SK-N-SH (cell line): ENCODE results near the gene ATAD1. TPM values are rescaled to one million over a fixed set of nuclear protein-coding genes. Genes with fewer than 3 reads are reported as not detected.

Experiments used
- CTCF ChIA-PET: fragments of 300-600, 350-600 bp; formaldehyde crosslinking; extraction: SDS; loops from one replicate; lab custom pipeline; 2021; lab: Yijun Ruan, JAX
- POLR2A ChIA-PET: fragments of 350-600 bp; sonication (Branson Sonifier 250); formaldehyde crosslinking; extraction: SDS; loops from one replicate; lab custom pipeline; 2020; ENCODE audit warnings: antibody characterized with exemption, inconsistent platforms; lab: Yijun Ruan, JAX
- DNase-seq: peaks from one replicate; pipeline ENCODE4 v3.0.0; 2012
- H2AFZ ChIP-seq: fragments of 200-600 bp; sonication (generic); 2 replicates; pipeline ENCODE4 v1.8.1; 2016; ENCODE audit warnings: antibody characterized with exemption, mild to moderate bottlenecking, low read depth
- H3F3A ChIP-seq: fragments of 200-600 bp; sonication (generic); replicated peaks from 2 replicates; pipeline ENCODE3; 2016; ENCODE audit warnings: antibody characterized with exemption, mild to moderate bottlenecking; ENCODE audit not compliant: insufficient read depth
- H3K27ac ChIP-seq, 2 experiments: fragments of 200-500 bp in 1 of 2; fragments of 200-600 bp in 1 of 2; sonication (Bioruptor generic) in 1 of 2; sonication (generic), shearing (Covaris generic) in 1 of 2; 2 replicates each; pipeline versions ENCODE4 v1.5.1 to v1.6.1; 2014 to 2016; ENCODE audit warnings: low read depth in 2 of 2, inconsistent platforms in 1 of 2, low read length in 1 of 2, mild to moderate bottlenecking in 1 of 2, mixed read lengths in 1 of 2
- H3K27me3 ChIP-seq: fragments of 200-600 bp; sonication (generic), shearing (Covaris generic); 2 replicates; pipeline ENCODE4 v1.6.1; 2016; ENCODE audit warnings: mixed run types; ENCODE audit not compliant: insufficient read depth
- H3K36me3 ChIP-seq, 2 experiments: fragments of 200-500 bp in 1 of 2; fragments of 200-600 bp in 1 of 2; sonication (Bioruptor generic) in 1 of 2; sonication (generic) in 1 of 2; replicated peaks in 1 of 2; 2 replicates each; pipeline versions ENCODE3 to v1.5.1; 2014 to 2016; ENCODE audit warnings: low read length in 1 of 2, mild to moderate bottlenecking in 1 of 2; ENCODE audit not compliant: insufficient read depth in 2 of 2, control insufficient read depth in 1 of 2
- H3K4me1 ChIP-seq, 2 experiments: fragments of 200-500 bp in 1 of 2; fragments of 200-600 bp in 1 of 2; sonication (Bioruptor generic) in 1 of 2; sonication (generic), shearing (Covaris generic) in 1 of 2; 2 replicates each; pipeline versions ENCODE4 v1.5.1 to v1.6.1; 2014 to 2016; ENCODE audit warnings: low read depth in 1 of 2, low read length in 1 of 2, mixed run types in 1 of 2; ENCODE audit not compliant: insufficient read depth in 2 of 2, control insufficient read depth in 1 of 2
- H3K4me2 ChIP-seq: fragments of 200-600 bp; sonication (generic), shearing (Covaris generic); 2 replicates; pipeline ENCODE4 v1.6.1; 2017; ENCODE audit warnings: mixed run types
- H3K4me3 ChIP-seq, 2 experiments: fragments of 200-500 bp in 1 of 2; fragments of 200-600 bp in 1 of 2; sonication (Bioruptor generic) in 1 of 2; sonication (generic), shearing (Covaris generic) in 1 of 2; 2 replicates each; pipeline versions ENCODE4 v1.5.1 to v1.8.1; 2014 to 2016; ENCODE audit warnings: low read depth in 2 of 2, inconsistent platforms in 1 of 2, low read length in 1 of 2, mild to moderate bottlenecking in 1 of 2, mixed read lengths in 1 of 2, moderate library complexity in 1 of 2
- H3K79me2 ChIP-seq: fragments of 200-600 bp; sonication (generic); 2 replicates; pipeline ENCODE4 v1.8.1; 2017; ENCODE audit warnings: mild to moderate bottlenecking; ENCODE audit not compliant: insufficient read depth
- H3K9ac ChIP-seq: fragments of 200-600 bp; sonication (generic); 2 replicates; pipeline ENCODE4 v1.6.1; 2017; ENCODE audit warnings: mixed run types
- H3K9me2 ChIP-seq: fragments of 200-600 bp; sonication (generic); 2 replicates; pipeline ENCODE4 v1.6.1; 2017; ENCODE audit warnings: mixed run types
- H3K9me3 ChIP-seq: fragments of 200-600 bp; sonication (generic); 2 replicates; pipeline ENCODE4 v1.6.1; 2017; ENCODE audit warnings: mixed run types, mild to moderate bottlenecking, moderate library complexity
- H4K20me1 ChIP-seq: fragments of 200-600 bp; sonication (generic); 2 replicates; pipeline ENCODE4 v1.6.1; 2017; ENCODE audit warnings: mild to moderate bottlenecking, mixed run types; ENCODE audit not compliant: insufficient read depth
- CHD2 ChIP-seq: fragments of 150-350 bp; IDR thresholded peaks from 2 replicates; pipeline ENCODE4 v1.6.1; 2018; ENCODE audit warnings: low read length; ENCODE audit not compliant: partially characterized antibody
- EP300 ChIP-seq, 2 experiments: IDR thresholded peaks; 2 replicates each; pipeline versions ENCODE4 v1.4.0 to v1.6.1; 2012; ENCODE audit warnings: borderline replicate concordance in 1 of 2, low read depth in 1 of 2, low read length in 1 of 2
- EZH2phosphoT487 ChIP-seq: fragments of 200-600 bp; sonication (generic); IDR thresholded peaks from 2 replicates; pipeline ENCODE4 v1.6.1; 2017; ENCODE audit warnings: low read depth, mixed run types, mild to moderate bottlenecking, antibody characterized with exemption, moderate library complexity, borderline replicate concordance
- FOSL2 ChIP-seq: IDR thresholded peaks from 2 replicates; pipeline ENCODE4 v1.4.0; 2012; ENCODE audit warnings: low read depth, mild to moderate bottlenecking, moderate library complexity, borderline replicate concordance
- FOXJ3 ChIP-seq: sonication (generic); formaldehyde crosslinking; IDR thresholded peaks from 2 replicates; pipeline ENCODE4 v1.5.1; 2020; ENCODE audit warnings: mild to moderate bottlenecking, missing genetic modification reagents
- FOXM1 ChIP-seq: IDR thresholded peaks from 2 replicates; pipeline ENCODE4 v1.4.0; 2012; ENCODE audit warnings: low read depth, mild to moderate bottlenecking
- GABPA ChIP-seq: IDR thresholded peaks from 2 replicates; pipeline ENCODE4 v1.4.0; 2012; ENCODE audit warnings: low read depth, mild to moderate bottlenecking
- GATA2 ChIP-seq: sonication (generic); formaldehyde crosslinking; IDR thresholded peaks from 2 replicates; pipeline ENCODE4 v1.5.0; 2020; ENCODE audit warnings: mild to moderate bottlenecking, missing genetic modification reagents
- JUND ChIP-seq: IDR thresholded peaks from 2 replicates; pipeline ENCODE4 v1.4.0; 2012
- MXI1 ChIP-seq: IDR thresholded peaks from 2 replicates; pipeline ENCODE4 v1.6.1; 2012; ENCODE audit warnings: mild to moderate bottlenecking, low read depth, low read length, improper control_type of control experiment
- NRF1 ChIP-seq: IDR thresholded peaks from 2 replicates; pipeline ENCODE4 v1.6.1; 2012; ENCODE audit warnings: low read depth, mild to moderate bottlenecking, low read length
- POLR2AphosphoS5 ChIP-seq: IDR thresholded peaks from 2 replicates; pipeline ENCODE4 v1.6.1; 2012; ENCODE audit warnings: low read depth, low read length
- RAD21 ChIP-seq: IDR thresholded peaks from 2 replicates; pipeline ENCODE4 v1.6.1; 2012; ENCODE audit warnings: mild to moderate bottlenecking, low read length
- SIN3A ChIP-seq: IDR thresholded peaks from 2 replicates; pipeline ENCODE4 v1.6.1; 2012; ENCODE audit warnings: low read depth, mild to moderate bottlenecking, low read length, moderate library complexity, borderline replicate concordance
- SMC3 ChIP-seq: IDR thresholded peaks from 2 replicates; pipeline ENCODE4 v1.6.1; 2012; ENCODE audit warnings: low read depth, low read length, improper control_type of control experiment
- TCF12 ChIP-seq: IDR thresholded peaks from 2 replicates; pipeline ENCODE4 v1.4.0; 2012
- TEAD4 ChIP-seq: IDR thresholded peaks from 2 replicates; pipeline ENCODE4 v1.4.0; 2012; ENCODE audit warnings: mild to moderate bottlenecking, borderline replicate concordance; ENCODE audit not compliant: insufficient read depth
- YY1 ChIP-seq: IDR thresholded peaks from 2 replicates; pipeline ENCODE4 v1.4.0; 2012; ENCODE audit warnings: low read depth, mild to moderate bottlenecking
- WGBS: methylation state at CpG from one replicate; pipeline ENCODE4 v1.1.6; 2017; ENCODE audit warnings: low lambda C conversion rate; 5-methylcytosine and 5-hydroxymethylcytosine counted together
- polyA plus RNA-seq, 3 experiments: library from polyadenylated mRNA; depleted of rRNA; stranded (reverse); fragments of >200 nt; gene quantifications; 2 replicates each; pipeline ENCODE4 v1.2.3, GENCODE V29; 2012
- TF ChIP-seq, protein P1 (sequence below): fragments of 200-600 bp; sonication (generic); IDR thresholded peaks from 2 replicates; pipeline ENCODE4 v1.6.1; 2017; ENCODE audit warnings: antibody characterized with exemption, mild to moderate bottlenecking, moderate library complexity
- TF ChIP-seq, protein P2 (sequence below): IDR thresholded peaks from 2 replicates; pipeline ENCODE4; 2012
- TF ChIP-seq, protein P3 (sequence below): IDR thresholded peaks from 2 replicates; pipeline ENCODE4 v1.6.1; 2012; ENCODE audit warnings: mild to moderate bottlenecking, low read depth, low read length, moderate library complexity
- TF ChIP-seq, protein P4 (sequence below): IDR thresholded peaks from 2 replicates; pipeline ENCODE4 v1.4.0; 2012; ENCODE audit warnings: low read depth, borderline replicate concordance

ATAD1 gene
- polyA plus RNA-seq, 1 of the 3 experiments (the other 2 are of a cell fraction), result 13.5 TPM

DNA sequence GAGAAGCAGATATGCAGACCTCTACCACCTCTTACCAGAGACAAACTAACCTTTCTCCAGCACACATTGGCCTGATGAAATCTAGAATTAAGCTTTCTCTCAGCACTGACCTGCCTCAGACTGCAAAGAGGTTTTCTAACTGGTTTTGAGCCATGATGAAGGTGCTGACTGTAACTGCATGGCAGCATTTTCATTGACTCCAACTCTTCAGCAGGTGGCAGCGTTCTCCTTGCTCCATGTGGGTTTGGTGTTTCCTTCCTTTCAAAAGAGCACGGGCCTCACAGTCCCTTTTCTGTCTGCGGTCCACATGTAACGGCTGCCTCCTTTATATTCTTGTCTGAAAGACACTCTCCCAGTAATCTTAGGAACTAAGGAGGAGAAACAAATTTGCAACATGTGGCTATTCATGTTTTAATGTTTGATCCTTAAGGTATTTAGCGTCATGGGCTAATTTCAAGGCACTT lies 32.7 kb upstream of the ATAD1 start:
- Histone ChIP-seq H3K27ac (no peak overlapping the region), H2AFZ (no peak overlapping the region), H3F3A (no peaks in the 10 kb centered on the region), H3K4me3 (no peak overlapping the region; a peak in 1 of 4 replicates), H3K36me3 (no peaks in the 10 kb centered on the region), H3K9ac (no peak overlapping the region), H3K27me3 (no peaks in the 10 kb centered on the region), H3K9me3 (no peaks in the 10 kb centered on the region), H3K4me1 (peaks cover 2 to 4% of the 10 kb centered on the region in 2 experiments; a peak in 2 of 4 replicates), H3K79me2 (no peaks in the 10 kb centered on the region), H4K20me1 (no peaks in the 10 kb centered on the region), H3K4me2 (no peak overlapping the region), H3K9me2 (no peaks in the 10 kb centered on the region)
- ChIA-PET CTCF (interaction anchor here (0.7 to 5.6 kb wide), 20 partner anchors 8 to 843 kb away, joined by 3 to 55 read pairs (median 4); partner anchors contain the start of gene ATAD1), POLR2A (interaction anchor here (1.8 kb wide), 1 partner anchor 12 kb away, joined by 8 read pairs; the partner anchor contains the start of genes KLLN and PTEN)
- 44% methylated on average over 5 of the region's 5 CpGs for WGBS
- DNase-seq, result peak; percentile 57
- TF ChIP-seq, protein P1, sequence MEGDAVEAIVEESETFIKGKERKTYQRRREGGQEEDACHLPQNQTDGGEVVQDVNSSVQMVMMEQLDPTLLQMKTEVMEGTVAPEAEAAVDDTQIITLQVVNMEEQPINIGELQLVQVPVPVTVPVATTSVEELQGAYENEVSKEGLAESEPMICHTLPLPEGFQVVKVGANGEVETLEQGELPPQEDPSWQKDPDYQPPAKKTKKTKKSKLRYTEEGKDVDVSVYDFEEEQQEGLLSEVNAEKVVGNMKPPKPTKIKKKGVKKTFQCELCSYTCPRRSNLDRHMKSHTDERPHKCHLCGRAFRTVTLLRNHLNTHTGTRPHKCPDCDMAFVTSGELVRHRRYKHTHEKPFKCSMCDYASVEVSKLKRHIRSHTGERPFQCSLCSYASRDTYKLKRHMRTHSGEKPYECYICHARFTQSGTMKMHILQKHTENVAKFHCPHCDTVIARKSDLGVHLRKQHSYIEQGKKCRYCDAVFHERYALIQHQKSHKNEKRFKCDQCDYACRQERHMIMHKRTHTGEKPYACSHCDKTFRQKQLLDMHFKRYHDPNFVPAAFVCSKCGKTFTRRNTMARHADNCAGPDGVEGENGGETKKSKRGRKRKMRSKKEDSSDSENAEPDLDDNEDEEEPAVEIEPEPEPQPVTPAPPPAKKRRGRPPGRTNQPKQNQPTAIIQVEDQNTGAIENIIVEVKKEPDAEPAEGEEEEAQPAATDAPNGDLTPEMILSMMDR, result peak; percentile 65
- no peak for TF ChIP-seq EZH2phosphoT487
- no peak for TF ChIP-seq FOXM1
- TF ChIP-seq JUND, result no peak
- TF ChIP-seq SMC3, result peak; percentile 85
- peak; percentile 90 for TF ChIP-seq RAD21
- no peak for TF ChIP-seq GATA2 (CRISPR knock-in tag)
- TF ChIP-seq MXI1, result peak; percentile 58; the same call in 1 of the 2 replicates

DNA sequence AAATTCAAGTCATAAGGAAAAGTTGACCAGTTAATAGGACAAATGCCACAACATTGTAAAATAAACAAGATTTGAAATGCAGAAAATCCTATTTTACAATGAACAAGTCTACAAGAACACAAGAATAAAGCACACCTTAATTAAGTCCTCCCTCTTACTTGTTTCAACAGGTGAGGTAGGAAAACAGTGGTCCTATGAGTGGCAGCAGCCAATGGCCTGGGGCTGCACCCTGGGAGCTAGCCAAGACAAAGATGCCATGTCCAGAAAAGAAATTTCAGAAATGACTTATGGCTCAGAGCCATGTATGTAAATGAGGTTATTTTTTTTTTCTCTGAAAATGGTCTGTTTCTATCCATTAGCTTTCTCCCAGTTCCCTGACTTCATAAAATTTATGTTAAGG lies 31.0 kb upstream of the ATAD1 start:
- ChIA-PET CTCF (interaction anchor here (0.7 to 5.6 kb wide), 5 partner anchors 29 to 712 kb away, joined by 3 to 55 read pairs (median 15); partner anchors contain the start of gene ATAD1), POLR2A (no interaction called here)
- no peak for TF ChIP-seq CHD2
- no peak for TF ChIP-seq RAD21
- TF ChIP-seq, protein P2, sequence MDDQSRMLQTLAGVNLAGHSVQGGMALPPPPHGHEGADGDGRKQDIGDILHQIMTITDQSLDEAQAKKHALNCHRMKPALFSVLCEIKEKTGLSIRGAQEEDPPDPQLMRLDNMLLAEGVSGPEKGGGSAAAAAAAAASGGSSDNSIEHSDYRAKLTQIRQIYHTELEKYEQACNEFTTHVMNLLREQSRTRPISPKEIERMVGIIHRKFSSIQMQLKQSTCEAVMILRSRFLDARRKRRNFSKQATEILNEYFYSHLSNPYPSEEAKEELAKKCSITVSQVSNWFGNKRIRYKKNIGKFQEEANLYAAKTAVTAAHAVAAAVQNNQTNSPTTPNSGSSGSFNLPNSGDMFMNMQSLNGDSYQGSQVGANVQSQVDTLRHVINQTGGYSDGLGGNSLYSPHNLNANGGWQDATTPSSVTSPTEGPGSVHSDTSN, result no peak
- no peak for TF ChIP-seq TCF12
- TF ChIP-seq SIN3A, result no peak
- TF ChIP-seq, protein P3, sequence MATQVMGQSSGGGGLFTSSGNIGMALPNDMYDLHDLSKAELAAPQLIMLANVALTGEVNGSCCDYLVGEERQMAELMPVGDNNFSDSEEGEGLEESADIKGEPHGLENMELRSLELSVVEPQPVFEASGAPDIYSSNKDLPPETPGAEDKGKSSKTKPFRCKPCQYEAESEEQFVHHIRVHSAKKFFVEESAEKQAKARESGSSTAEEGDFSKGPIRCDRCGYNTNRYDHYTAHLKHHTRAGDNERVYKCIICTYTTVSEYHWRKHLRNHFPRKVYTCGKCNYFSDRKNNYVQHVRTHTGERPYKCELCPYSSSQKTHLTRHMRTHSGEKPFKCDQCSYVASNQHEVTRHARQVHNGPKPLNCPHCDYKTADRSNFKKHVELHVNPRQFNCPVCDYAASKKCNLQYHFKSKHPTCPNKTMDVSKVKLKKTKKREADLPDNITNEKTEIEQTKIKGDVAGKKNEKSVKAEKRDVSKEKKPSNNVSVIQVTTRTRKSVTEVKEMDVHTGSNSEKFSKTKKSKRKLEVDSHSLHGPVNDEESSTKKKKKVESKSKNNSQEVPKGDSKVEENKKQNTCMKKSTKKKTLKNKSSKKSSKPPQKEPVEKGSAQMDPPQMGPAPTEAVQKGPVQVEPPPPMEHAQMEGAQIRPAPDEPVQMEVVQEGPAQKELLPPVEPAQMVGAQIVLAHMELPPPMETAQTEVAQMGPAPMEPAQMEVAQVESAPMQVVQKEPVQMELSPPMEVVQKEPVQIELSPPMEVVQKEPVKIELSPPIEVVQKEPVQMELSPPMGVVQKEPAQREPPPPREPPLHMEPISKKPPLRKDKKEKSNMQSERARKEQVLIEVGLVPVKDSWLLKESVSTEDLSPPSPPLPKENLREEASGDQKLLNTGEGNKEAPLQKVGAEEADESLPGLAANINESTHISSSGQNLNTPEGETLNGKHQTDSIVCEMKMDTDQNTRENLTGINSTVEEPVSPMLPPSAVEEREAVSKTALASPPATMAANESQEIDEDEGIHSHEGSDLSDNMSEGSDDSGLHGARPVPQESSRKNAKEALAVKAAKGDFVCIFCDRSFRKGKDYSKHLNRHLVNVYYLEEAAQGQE, result no peak
- no peak for TF ChIP-seq NRF1
- TF ChIP-seq GABPA, result no peak
- TF ChIP-seq EP300 (IDR thresholded peaks at IDR 0.05; ENCODE audit: borderline replicate concordance in 1 of 2, low read depth in 1 of 2, low read length in 1 of 2), result no peak
- TF ChIP-seq, protein P4, sequence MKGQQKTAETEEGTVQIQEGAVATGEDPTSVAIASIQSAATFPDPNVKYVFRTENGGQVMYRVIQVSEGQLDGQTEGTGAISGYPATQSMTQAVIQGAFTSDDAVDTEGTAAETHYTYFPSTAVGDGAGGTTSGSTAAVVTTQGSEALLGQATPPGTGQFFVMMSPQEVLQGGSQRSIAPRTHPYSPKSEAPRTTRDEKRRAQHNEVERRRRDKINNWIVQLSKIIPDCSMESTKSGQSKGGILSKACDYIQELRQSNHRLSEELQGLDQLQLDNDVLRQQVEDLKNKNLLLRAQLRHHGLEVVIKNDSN, result no peak
- no peak for TF ChIP-seq FOXJ3 (CRISPR knock-in tag)
- no peak for TF ChIP-seq FOSL2
- no peak for TF ChIP-seq TEAD4
- no peak for TF ChIP-seq YY1
- no peak for TF ChIP-seq POLR2AphosphoS5

More for the DNA sequence above, 31.0 kb upstream of the ATAD1 start:
- Histone ChIP-seq H3K27ac (no peak overlapping the region), H3K4me2 (no peak overlapping the region), H3K9ac (no peak overlapping the region), H3K4me1 (peaks cover 2 to 8% of the 10 kb centered on the region in 2 experiments; a peak in 3 of 4 replicates), H4K20me1 (no peaks in the 10 kb centered on the region), H3K27me3 (no peaks in the 10 kb centered on the region), H3K79me2 (no peaks in the 10 kb centered on the region), H3K9me3 (no peaks in the 10 kb centered on the region), H3F3A (no peaks in the 10 kb centered on the region), H3K36me3 (no peaks in the 10 kb centered on the region), H3K4me3 (no peak overlapping the region), H3K9me2 (no peaks in the 10 kb centered on the region), H2AFZ (no peak overlapping the region)
- DNase-seq, result no peak
